Adrenal gland (tissue), 12 donors: ENCODE data around the gene UBE3B. TPM values are rescaled to one million over a fixed set of nuclear protein-coding genes. Genes with fewer than 3 reads are reported as not detected.

Experiments
- DNase-seq, 7 donors: peaks; one replicate each; pipeline ENCODE4 v3.0.0-alpha.2; 2019 to 2020
- H3K27ac ChIP-seq, 5 donors: fragments of 200-600 bp; sonication (generic) in 4 of 5; 1 replicate in 3 of 5; 2 replicates in 2 of 5; pipeline versions ENCODE4 v1.5.1 to v1.8.0; 2016 to 2020; ENCODE audit warnings: mild to moderate bottlenecking in 1 of 5
- H3K27me3 ChIP-seq: fragments of 200-600 bp; 2 replicates; pipeline ENCODE4 v1.8.0; 2021
- H3K36me3 ChIP-seq, 2 donors: fragments of 200-600 bp; replicated peaks in 1 of 2; 1 replicate in 1 of 2; 2 replicates in 1 of 2; pipeline versions ENCODE4 v1.5.1 to v1.8.0; 2018 to 2022
- H3K4me1 ChIP-seq, 2 donors: fragments of 200-600 bp; replicated peaks in 1 of 2; 1 replicate in 1 of 2; 2 replicates in 1 of 2; pipeline versions ENCODE4 v1.5.1 to v1.8.0; 2018 to 2021
- H3K4me3 ChIP-seq, 4 donors: fragments of 200-600 bp; sonication (generic) in 3 of 4; one replicate each; pipeline ENCODE4 v1.5.1; 2016 to 2018
- H3K9me3 ChIP-seq, 3 donors: fragments of 200-600 bp; sonication (generic) in 1 of 3; replicated peaks in 1 of 3; 1 replicate in 2 of 3; 2 replicates in 1 of 3; pipeline versions ENCODE4 v1.5.1 to v1.8.0; 2016 to 2021
- POLR2A ChIP-seq, 2 donors: fragments of 450-650 bp; IDR thresholded peaks; one replicate each; pipeline ENCODE4 v1.6.1; 2017; ENCODE audit warnings: antibody characterized with exemption in 2 of 2, mild to moderate bottlenecking in 2 of 2, moderate library complexity in 1 of 2
- WGBS, 4 donors: extraction: QIAGEN DNeasy Blood & Tissue Kit in 2 of 4; methylation state at CpG; one replicate each; pipeline versions ENCODE4 v1.1.5 to v1.1.7; 2013 to 2017; 5-methylcytosine and 5-hydroxymethylcytosine counted together
- intact Hi-C, 2 donors: fragments of 100-400 bp; cut with DNase I; formaldehyde crosslinking; loops; one replicate each; pipeline versions ENCODE4 v1.14.1 to v1.15.0; 2022 to 2023
- polyA plus RNA-seq, 3 donors: library from polyadenylated mRNA; stranded (reverse); fragments of 200-250 nt in 2 of 3; fragments of 350-450 nt in 1 of 3; fragmentation: Illumina TruSeq in 1 of 3; extraction: RNeasy Lipid Tissue Mini Kit (QIAGEN cat#74804) in 1 of 3; gene quantifications; one replicate each; pipeline ENCODE4 v1.2.3, GENCODE V29; 2013 to 2014
- total RNA-seq, 9 donors: library from RNA; depleted of rRNA in 4 of 9; stranded (reverse); fragments of >200 nt in 4 of 9; fragments of 120-200 nt in 1 of 9; fragmentation: NEBNext Ultra II Directional in 1 of 9; extraction: Animal tissue kit (Norgen Biotek cat#: 25700) in 1 of 9; gene quantifications; one replicate each; pipeline versions ENCODE4 v1.1.0 to v1.2.4, GENCODE V29; 2013 to 2023
- TF ChIP-seq, protein P1 (sequence below), 6 experiments: fragments of 450-650 bp in 4 of 6; fragments of 200-600 bp in 2 of 6; sonication (generic) in 1 of 6; IDR thresholded peaks; 1 replicate in 5 of 6; 2 replicates in 1 of 6; pipeline versions ENCODE4 v1.5.1 to v1.8.0; 2016 to 2021; ENCODE audit warnings: antibody characterized with exemption in 6 of 6, mild to moderate bottlenecking in 2 of 6, moderate library complexity in 1 of 6
- donor health status: healthy with polysubstance abuse.
- donor health status: Bipolar disorder and iron deficiency.
- donor health status: DM: yes; HTN: yes; CAD: no.
- donor health status: DM: no; HTN: no; CAD: no.
- donor health status: DM: no; HTN: no; CAD: no.
- donor health status: DM: yes; HTN: yes; CAD: no.

UBE3B gene
- total and polyA plus RNA-seq, 12 donors, result 16.0 to 79.5 (median 39.5) TPM

DNA sequence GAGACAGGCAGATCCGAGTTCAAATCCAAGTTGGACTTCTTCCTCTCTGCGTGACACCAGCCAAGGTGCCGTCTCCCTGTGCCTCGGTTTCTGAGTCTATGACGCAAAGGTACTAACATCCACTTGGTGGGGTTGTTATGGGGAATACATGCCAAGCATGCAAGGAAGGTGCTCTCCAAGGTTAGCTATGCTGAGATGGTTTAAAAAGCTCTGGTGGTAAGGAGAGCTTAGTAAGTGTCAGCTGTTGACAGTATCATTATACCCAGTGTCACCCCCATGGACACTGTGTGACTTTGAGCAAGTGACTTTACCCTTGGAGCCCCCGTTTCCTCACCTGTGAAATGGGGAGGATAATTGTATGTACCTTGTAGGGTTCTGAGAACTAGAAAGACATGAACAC, 73.7 kb downstream of the UBE3B start:
- WGBS, 4 donors, result 77 to 100% (median 79%) methylated on average over 4 to 6 of the region's 6 CpGs
- DNase-seq, result no peak
- Histone ChIP-seq H3K4me1 (peaks cover 0 to 6% of the 10 kb centered on the region in 2 donors), H3K4me3 (no peak overlapping the region), H3K36me3 (no peaks in the 10 kb centered on the region), H3K27ac (no peak overlapping the region), H3K9me3 (no peaks in the 10 kb centered on the region), H3K27me3 (no peaks in the 10 kb centered on the region)
- intact Hi-C loops, result no loop called here
- TF ChIP-seq POLR2A (IDR thresholded peaks at IDR 0.05), result no peak
- TF ChIP-seq, protein P1, sequence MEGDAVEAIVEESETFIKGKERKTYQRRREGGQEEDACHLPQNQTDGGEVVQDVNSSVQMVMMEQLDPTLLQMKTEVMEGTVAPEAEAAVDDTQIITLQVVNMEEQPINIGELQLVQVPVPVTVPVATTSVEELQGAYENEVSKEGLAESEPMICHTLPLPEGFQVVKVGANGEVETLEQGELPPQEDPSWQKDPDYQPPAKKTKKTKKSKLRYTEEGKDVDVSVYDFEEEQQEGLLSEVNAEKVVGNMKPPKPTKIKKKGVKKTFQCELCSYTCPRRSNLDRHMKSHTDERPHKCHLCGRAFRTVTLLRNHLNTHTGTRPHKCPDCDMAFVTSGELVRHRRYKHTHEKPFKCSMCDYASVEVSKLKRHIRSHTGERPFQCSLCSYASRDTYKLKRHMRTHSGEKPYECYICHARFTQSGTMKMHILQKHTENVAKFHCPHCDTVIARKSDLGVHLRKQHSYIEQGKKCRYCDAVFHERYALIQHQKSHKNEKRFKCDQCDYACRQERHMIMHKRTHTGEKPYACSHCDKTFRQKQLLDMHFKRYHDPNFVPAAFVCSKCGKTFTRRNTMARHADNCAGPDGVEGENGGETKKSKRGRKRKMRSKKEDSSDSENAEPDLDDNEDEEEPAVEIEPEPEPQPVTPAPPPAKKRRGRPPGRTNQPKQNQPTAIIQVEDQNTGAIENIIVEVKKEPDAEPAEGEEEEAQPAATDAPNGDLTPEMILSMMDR (IDR thresholded peaks at IDR 0.05), result no peak

DNA sequence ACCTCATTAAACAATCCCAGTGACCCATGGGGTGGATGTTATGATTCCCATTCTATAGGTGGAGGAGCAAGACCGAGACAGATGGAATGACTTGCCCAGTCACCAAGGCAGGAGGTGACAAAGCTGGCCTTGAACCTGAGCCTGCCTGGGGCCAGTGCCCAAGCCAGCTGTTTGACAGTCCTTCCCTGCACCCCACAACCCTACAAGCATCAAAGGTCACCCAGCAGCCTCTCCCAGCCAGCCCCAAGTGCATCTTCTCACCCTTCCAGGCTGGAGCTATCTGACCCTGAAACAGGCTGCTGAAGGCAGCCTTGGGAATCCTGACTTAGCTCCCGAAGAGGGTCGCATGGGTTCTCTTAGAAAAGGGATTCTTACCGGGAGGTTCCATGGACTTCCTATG, 75.5 kb downstream of the UBE3B start:
- H3K9me3 ChIP-seq, result no peaks in the 10 kb centered on the region
- DNase-seq, result no peak
- H3K4me3 ChIP-seq, result no peak overlapping the region
- 29 to 46% (median 42%) methylated on average over 3 to 4 of the region's 4 CpGs for WGBS, 4 donors
- no peaks in the 10 kb centered on the region for H3K27me3 ChIP-seq
- intact Hi-C loops, result no loop called here
- no peak overlapping the region for H3K27ac ChIP-seq
- H3K4me1 ChIP-seq, result peaks cover 0 to 8% of the 10 kb centered on the region in 2 donors
- H3K36me3 ChIP-seq, result no peaks in the 10 kb centered on the region
- TF ChIP-seq POLR2A (IDR thresholded peaks at IDR 0.05), result no peak
- TF ChIP-seq, protein P1 (IDR thresholded peaks at IDR 0.05), result no peak

DNA sequence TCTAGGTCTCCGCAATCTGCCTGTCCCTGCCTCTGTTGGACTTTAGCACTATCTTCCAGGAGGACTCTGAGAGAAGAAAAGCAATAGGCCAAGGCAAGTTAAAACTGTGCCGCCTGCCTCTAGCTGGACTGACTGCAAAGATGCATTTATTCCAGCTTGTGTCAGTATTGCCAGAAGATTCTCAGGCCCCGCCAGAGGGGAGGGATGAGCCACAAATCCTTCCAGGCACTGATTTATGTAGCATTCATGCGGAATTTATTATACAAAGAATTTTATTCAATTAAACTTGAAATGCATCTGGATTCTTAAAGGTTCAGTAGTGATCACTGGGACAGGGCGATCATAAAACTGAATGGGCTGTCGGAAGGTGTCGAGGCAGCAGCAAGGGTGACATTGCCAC, 76.0 kb downstream of the UBE3B start:
- DNase-seq, result no peak
- 68 to 72% (median 71%) methylated on average over 6 to 7 of the region's 7 CpGs for WGBS, 4 donors
- no peak overlapping the region for H3K27ac ChIP-seq
- intact Hi-C loops, result no loop called here
- no peaks in the 10 kb centered on the region for H3K9me3 ChIP-seq
- H3K4me3 ChIP-seq, result no peak overlapping the region
- peaks cover 0 to 8% of the 10 kb centered on the region in 2 donors for H3K4me1 ChIP-seq
- no peaks in the 10 kb centered on the region for H3K36me3 ChIP-seq
- no peaks in the 10 kb centered on the region for H3K27me3 ChIP-seq
- TF ChIP-seq POLR2A (IDR thresholded peaks at IDR 0.05), result no peak
- TF ChIP-seq, protein P1 (IDR thresholded peaks at IDR 0.05), result no peak

DNA sequence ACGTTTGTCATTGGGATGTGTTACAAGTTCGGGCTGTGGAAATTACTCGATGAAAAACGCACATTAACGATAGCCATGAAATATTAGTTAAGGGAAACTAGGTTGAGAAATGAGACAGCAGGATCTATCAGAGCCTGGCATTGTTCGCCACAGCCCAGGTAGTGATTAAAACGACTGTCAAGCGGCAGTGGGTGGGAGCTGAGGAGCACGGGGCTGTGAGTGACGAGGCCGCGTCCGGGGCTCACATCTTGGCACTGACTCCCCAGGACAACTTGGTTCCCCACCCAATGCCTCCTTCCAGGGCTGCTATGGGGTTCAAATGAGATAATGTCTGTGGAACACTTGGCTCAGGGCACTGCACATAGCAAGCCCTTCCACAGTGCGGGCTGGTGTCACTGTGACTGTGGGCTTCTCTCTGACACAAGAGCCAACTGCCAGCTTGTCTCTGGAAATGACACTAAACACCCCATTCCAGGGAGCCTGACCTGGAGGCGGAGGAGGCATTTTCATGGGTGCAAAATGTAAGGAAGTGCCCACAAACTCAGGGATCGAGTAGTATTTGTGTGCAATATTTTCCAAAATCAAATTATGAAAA, 76.6 kb downstream of the UBE3B start:
- TF ChIP-seq, protein P1 (IDR thresholded peaks at IDR 0.05), result no peak
- TF ChIP-seq POLR2A (IDR thresholded peaks at IDR 0.05), result no peak
- intact Hi-C loops, result no loop called here
- 51 to 62% (median 54%) methylated on average over 16 of the region's 16 CpGs for WGBS, 4 donors
- DNase-seq, result no peak
- H3K36me3 ChIP-seq, result no peaks in the 10 kb centered on the region
- no peak overlapping the region for H3K4me3 ChIP-seq
- H3K9me3 ChIP-seq, result no peaks in the 10 kb centered on the region
- H3K27ac ChIP-seq, result no peak overlapping the region
- no peaks in the 10 kb centered on the region for H3K27me3 ChIP-seq
- H3K4me1 ChIP-seq, result peaks cover 0 to 8% of the 10 kb centered on the region in 2 donors
